ENCODE results near the gene EBLN2. TPM values are rescaled to one million over a fixed set of nuclear protein-coding genes. Genes with fewer than 3 reads are reported as not detected.

Gene EBLN2
- total RNA-seq: 3.6 and 5.7 TPM in 2 replicates

DNA sequence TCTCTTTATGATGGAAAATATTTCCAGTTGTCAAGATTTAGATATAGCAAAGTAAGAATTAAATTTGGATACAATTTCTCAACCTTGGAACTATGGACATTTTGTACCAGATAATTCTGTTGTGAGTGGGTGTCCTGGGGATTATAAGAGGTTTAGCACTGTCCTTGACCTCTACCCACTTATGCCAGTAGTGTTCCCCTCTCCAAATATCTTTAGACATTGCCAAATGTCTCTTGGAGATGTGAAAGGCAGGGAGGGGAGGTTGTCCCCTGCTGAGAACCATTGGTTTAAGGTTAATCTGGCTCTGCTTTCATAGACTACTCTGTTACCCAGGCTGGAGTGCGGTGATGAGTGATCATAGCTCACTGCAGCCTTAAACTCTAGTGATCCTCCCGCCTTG lies at the start of gene EBLN2:
TSS of gene EBLN2 (plus strand) at position 244 of the 400 bp plus-strand sequence. CDS start 423 bp downstream, outside the sequence.
- DNase-seq (ENCODE audit: low read depth): no peak

DNA sequence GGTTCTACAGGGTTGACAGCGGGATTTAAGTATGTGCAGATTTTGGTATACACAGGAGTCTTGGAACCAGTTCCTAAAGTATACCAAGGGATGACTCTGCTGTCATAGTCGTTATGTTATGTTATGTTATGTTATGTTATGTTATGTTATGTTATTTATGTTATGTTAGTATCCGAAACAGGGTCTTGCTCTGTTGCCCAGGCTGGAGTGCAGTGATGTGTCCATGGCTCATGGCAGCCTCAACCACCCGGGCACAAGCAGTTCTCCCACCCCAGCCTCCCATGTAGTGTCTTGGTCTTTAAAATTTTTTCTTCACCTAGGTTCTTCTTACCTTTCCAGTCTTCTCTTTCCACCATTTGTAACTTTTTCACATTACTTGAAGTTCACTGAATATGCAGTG lies 43.2 kb upstream of the EBLN2 start:
- DNase-seq (ENCODE audit: low read depth): no peak

DNA sequence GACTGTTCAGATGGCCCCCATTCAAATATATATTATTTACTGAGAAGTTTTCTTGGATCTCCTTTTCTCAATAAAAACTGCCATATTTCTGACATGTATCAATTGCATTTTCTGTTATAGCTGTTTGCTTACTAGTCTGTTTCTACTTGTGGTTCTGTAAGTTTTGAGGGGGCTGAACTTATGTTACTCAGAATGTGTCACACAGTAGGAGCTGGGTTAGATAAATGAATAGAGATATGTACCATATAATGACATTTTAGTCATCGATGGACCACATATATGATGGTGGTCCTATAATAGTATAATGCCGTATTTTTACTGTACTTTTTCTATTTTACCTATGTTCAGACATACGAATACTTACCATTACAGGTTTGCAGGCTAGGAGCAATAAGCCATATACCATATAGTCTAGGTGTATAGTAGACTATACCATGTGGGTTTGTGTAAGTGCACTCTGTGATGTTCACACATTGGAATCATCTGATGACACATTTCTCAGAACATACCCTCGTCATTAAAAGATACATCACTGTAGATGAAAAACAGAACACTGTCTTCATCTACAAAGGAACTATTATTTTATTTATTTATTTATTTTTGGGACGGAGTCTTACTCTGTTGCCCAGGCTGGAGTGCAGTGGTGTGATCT lies 42.5 kb upstream of the EBLN2 start:
- DNase-seq (ENCODE audit: low read depth): no peak

DNA sequence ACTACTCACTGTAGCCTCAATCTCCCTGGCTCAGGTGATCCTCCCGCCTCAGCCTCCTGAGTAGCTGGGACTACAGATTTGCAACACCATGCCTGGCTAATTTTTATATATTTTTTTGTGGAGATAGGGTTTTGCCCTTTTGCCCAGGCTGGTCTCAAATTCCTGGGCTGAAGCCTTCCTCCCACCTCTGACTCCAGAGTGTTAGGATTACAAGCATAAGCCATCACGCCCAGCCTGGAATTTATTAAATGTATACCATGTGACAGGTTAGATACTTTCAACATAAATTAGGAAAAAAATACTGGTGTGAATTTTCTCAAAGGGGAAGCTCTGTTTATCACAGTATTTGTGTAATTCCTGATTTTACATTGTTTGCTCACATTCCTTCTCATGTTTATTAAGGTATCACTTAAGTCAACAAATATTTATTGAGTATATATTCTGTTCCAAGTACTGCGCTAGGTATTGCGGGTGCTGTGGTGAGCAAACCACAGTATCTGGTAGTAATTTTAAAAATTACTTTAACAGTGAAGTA lies 40.1 kb upstream of the EBLN2 start:
- no peak for DNase-seq (ENCODE audit: low read depth)

DNA sequence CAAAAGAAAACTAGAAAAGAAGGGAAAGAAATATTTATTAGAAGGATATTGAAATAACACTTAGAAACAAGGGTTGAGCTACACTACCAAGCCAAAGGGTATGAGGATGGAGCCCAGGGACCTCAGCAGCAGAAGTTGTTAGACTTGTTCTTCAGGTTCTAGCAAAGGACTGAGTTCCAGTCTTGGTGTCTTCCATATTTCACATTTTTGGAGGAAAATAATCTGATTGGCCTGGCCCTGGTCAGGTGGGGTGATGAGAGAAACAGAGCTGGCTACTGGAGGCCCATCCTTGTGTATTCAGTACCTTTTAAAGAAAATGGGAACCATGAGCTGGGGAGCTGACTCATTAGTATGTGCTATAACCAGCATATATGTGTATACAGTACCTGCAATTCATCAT lies 36.6 kb upstream of the EBLN2 start:
- no peak for DNase-seq (ENCODE audit: low read depth)

DNA sequence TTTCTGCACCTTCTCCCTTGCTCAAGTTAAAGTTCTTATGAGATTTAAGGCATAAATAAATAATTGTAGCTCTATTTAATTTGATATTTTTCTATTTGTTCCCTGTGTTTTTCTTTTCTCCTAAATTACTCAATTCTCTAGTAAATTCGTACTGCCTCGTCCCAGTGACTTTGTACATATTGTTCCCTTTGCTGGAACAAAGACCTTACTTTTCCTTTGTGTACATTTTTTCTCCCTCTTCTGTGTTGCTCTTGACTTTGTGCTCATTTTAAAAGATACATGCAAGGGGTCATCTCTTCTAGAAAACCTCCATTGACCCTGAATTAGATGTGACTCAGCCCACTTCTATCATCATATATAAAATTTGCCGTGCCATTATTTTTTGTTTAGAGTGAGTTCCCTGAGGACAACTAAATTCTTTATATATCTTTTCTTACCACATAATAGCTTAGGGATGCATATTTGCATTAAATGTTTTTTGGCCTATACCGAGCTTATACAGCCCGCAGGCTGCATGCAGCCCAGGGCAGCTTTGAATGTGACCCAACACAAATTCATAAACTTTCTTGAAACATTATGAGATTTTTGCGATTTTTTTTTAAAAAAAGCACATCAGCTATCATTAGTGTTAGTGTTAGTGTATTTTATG lies 35.2 kb upstream of the EBLN2 start:
- DNase-seq (ENCODE audit: low read depth): no peak

DNA sequence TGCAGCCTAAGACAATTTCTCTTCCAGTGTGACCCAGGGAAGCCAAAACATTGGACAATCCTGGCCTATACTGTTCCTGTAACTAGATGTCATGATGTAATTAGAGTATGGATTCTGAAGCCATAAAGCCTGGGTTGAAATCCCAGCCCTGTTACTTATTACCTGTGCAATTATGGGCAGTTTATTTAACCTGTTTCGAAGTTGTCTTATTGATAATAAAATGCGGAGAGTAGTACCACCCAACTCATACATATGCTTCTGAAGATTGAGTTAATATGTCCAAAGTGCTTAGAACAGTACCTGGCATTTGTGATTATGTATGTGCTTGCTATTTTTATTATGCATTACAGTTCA lies 34.7 kb upstream of the EBLN2 start:
- DNase-seq (ENCODE audit: low read depth): no peak

DNA sequence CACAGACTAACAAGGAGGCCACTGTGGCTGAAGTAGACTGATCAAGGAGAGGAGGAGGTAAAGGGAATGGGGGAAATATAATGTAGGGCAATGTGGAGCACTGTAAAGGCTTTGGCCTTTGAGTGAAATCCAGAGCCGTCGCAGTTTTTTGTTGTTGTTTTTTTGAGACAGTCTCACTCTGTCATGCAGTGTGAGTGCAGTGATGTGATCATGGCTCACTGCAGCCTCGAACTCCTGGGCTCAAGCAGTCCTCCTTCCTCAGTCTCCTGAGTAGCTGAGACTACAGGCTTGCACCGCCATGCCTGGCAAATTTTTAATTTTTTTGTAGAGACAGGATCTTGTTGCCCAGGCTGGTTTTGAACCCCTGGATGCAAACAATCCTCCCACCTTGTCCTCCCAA lies 32.7 kb upstream of the EBLN2 start:
- no peak for DNase-seq (ENCODE audit: low read depth)

DNA sequence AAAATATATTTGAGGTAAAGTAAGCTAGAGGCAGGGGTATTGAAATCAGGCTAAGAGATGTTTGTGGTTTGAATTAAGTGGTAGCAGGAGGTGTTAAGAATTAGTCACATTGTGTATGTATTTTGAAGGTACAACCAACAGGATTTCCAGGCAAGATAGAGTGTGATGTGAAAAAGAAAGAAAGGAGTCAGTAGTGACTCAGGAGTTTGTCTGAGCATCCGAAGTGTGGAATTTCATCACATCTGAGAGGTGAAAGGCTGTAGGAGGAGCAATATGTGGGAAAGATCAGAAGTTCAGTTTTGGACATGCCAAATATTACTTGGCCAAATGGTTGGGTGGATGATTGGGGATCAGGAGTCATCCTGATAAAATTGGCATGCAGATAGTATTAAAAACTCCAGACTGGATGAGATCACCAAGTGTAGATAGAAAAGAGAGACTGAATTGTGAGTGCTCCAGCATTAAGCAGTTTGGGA lies 32.1 kb upstream of the EBLN2 start:
- DNase-seq (ENCODE audit: low read depth): peak; percentile 96

DNA sequence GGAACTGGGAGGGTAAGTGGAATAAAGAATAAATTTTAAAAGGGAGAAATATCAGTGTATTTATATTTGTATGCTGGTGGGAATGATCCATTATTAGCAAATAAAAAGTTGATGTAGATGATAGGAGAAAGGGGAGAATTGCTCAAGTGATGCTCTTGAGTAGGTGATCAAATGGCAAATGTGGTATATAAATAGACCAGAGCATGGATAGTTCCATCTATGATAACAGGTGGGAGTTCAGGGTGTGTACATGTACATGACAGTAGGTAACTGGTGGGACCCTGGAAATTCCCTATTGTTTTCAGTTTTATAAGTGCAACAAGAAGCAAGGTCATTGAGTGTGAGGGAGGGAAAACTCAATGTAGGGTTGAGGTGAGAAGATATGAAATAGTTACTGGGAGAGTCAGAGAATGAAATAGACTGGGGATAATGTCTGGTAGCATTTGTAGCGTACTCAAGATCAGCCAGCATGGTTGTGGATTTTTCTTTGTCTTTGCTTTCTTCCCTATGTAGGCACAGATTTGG lies 31.3 kb upstream of the EBLN2 start:
- DNase-seq (ENCODE audit: low read depth): no peak

DNA sequence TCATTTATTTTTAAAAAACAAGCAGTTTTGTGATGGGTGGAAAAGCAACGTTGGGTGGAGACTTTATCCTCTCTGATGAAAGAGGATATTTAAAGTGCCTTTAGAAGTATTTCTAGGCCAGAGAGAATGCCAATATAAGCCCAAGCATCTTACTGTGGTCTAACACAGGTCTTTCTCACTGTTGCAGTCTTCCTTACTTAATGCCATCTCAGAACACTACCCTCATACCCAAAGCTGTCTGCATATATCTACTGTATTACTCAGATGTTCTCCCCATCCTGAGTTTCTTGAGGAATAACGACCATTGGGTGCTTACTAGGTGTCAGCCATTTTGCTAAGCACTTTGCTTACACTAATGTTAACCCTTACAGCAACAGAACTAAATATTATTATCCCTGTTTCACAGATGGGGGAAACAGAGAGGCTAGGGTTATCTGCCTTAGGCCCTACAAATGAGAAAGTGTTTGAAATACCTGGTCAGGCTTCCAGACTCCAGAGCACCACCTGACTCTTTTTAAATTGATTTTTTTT lies 29.8 kb upstream of the EBLN2 start:
- DNase-seq (ENCODE audit: low read depth): no peak

DNA sequence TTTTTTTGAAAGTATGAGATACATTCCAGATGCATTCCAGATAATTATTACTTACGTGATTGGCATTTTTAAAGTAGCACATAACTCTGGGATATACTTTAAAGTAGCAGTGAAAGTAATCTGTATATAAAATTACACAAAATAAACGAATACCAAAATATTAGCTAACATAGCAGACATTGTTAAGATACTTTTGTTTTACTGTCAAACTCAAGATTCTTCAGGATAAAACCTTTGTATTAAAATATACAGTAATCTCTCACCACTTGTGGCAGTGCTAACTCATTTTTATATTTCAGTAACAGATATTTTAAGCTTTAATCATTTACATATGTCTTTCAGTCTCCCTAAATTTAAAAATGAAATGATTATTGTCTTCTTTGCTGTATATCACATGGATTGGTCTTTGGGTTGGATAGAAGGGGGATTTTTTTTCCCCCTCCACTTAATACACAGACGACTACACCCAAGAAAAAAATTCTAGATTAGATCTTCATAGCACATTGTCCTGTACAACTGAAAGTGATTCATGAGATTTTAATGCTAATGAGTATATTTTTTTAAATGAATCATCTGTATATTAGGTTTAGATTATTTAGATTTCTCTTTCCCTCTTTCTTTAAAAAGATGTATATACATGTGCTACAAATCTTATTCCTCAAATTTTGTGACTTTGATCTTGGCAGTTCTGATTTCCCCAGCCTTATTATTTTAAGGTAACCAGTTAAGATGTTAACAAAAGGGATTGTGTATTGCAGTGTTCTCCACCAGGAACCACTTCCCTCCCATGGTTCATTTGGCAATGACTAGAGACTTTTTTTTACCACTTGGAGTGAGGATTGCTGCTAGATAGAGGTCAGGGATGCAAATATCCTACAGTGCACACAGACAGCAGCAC lies 24.5 kb upstream of the EBLN2 start:
- peak; percentile 42 for DNase-seq (ENCODE audit: low read depth)

DNA sequence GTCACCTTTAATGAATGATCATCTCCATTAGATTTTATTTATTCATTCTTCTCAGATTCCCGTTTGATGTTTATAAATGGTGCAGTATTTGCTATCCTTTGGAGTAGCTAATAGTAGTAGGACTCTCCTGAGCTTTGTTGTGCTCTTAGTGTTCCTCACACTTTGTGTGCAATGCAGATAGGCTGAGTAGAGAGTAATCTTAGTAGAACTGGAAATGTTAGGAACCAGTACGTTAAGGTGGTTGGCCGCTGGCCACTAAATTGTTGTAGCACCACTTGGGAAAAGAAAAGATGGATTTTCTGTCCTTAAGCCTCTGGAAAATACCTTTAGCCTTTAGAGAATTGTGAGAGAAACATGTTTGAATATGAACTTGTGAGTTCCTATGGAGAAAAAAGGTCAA lies 19.9 kb upstream of the EBLN2 start:
- DNase-seq (ENCODE audit: low read depth): no peak

DNA sequence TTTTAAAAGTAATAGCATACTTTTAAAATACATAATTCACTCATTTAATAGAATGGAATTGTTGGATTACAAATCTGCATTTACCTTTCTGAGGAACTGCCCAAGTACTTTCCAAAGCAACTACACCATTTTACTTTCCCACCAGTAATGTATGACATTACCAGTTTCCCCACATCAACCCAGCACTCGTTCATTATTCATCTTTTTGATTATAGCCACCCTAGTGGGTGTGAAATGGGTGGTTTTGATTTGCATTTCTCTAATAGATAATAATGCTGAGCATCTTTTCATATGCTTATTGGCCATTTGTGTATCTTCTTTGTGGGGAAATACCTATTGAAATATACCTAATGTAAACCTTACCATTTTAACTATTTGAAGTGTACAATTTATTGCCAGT lies 18.0 kb upstream of the EBLN2 start:
- no peak for DNase-seq (ENCODE audit: low read depth)

DNA sequence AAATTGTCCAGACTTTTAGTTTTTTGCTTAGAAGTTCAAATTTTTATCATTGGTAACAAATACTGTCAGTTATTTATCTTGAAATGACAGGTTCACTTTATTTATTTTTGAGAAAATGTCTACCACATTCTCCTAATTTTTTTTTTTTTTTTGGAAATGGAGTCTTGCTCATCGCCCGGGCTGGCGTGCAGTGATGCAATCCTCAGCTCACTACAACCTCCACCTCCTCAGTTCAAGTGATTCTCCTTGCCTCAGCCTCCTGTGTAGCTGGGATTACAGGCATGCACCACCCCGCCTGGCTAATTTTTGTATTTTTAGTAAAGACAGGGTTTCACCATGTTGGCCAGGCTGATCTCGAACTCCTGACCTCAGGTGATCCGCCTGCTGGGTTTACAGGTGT lies 16.1 kb upstream of the EBLN2 start:
- no peak for DNase-seq (ENCODE audit: low read depth)

DNA sequence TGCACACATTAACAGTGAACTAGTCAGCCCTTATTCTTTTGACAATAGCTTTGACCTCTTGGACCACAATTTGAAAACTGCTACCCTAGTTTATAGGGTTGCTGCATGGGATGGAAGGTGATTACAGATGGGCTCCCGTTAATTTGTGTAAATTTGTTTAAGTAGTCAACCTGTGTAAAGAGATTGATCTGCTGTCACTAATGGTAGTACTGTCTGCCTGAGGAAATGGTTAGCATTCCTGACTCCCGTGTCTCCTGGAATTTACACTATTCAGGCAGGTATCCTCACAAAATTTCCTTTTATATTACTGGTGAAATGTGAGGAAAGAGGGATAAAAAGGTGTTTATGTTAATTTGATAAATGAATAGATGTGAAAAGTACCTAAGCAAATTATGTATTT lies 15.3 kb upstream of the EBLN2 start:
- DNase-seq (ENCODE audit: low read depth): no peak

DNA sequence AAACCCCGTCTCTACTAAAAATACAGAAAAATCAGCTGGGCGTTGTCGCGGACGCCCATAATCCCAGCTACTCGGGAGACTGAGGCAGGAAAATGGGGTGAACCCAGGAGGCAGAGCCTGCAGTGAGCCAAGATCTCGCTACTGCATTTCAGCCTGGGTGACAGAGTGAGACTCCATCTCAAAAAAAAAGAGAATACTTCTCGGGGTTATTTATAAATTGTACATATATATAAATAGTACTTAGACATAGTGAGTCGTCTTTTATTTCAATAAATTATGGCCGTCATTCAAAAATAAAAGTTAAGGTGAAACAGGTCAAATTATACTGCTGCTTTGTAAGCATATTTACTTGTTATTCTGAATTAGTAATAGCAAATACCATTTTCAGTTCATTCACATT lies 12.1 kb upstream of the EBLN2 start:
- DNase-seq (ENCODE audit: low read depth): no peak

DNA sequence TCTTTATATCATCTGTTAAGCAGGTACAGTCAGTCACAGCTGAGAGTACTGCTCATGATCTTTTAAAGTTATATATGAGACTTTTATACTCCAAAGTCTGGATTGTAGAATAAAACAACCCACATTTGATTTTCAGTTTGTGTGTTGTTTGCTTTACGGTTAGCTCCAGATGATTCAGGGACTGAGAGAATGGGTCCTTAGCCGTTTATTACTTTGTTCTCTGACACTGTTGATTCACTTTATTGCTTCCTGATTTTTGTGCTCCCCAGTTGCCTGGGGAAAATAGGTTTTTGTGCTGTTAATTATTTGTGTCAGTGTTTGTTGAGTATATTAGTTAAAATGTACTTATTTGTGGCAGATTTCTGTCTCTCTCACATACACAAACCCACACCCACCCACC lies 8.6 kb upstream of the EBLN2 start:
- peak; percentile 81 for DNase-seq (ENCODE audit: low read depth)

DNA sequence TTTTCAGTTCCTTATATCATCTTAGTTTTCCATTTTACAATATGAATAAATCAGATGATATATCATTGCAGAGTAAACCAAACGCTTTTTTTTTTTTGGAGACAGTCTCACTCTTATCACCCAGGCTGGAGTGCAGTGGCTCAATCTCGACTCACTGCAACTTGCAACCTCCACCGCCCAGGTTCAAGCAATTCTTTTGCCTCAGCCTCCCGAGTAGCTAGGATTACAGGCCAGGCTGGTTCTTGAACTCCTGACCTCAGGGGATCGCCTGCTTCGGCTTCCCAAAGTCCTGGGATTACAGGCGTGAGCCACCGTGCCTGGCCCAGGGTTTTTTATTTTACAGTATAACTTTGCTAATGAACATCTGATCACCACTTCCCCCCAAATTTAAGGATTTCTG lies 5.9 kb upstream of the EBLN2 start:
- DNase-seq (ENCODE audit: low read depth): no peak

DNA sequence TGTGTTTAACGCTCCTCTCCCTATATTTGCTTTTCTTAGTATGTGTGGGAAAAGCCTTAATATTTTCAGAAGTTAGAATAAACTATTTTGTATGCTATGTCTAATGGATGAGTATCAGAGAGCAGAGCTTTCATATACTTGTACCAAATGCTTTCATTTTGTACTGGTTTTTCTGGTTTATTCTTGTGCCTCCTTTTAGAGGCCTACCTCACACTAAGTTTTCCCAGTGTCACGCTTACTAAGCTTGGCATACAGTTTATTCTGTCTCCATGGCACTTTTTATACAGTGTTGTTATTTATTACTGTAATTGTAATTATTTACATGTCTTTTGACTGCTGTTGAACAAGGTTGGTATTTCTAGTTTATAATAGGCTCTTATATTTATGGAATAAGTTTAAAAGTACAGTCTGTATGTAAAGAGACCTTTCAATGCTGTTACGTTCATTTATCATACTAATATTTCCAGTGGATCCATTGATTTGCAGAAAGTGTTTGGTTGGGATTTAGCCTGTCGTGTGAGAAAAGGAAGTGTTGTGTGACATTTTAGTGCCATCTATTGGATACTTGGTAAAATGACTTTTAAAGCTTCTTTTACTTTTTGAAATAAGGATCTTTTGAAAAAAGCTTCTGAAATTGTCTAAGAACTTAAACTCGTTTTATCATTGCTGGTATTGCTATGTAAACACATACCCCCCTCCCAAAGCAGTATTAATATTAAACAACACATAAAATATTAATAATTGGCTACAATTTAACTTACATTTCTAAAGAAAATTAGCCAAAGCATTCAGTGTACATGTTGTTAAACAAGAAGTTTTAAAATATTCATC lies 5.2 kb upstream of the EBLN2 start:
- DNase-seq (ENCODE audit: low read depth): peak; percentile 75

DNA sequence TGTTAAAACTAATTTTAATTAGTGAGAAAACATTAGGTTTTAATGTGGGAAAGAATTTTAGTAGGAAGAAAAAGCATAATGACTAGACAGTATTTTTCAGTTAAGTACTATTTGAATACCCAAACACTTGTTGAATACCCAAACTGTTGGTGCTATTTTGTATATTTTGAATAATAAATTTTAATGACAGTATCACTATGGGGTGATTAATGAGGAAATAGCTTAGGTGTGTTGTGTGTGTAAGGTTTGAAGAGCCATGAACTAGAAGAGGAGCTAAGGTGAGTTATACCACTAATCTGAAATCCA lies 4.7 kb upstream of the EBLN2 start:
- DNase-seq (ENCODE audit: low read depth): no peak
